Fibroblast of peridontal ligament (primary cell): ENCODE measurements around the gene TMEM209.
"Not testable (repeated sequence)": the region's sequence is repeated elsewhere in the genome, so short reads cannot be mapped to it uniquely, and the experiment has no call there.

Source experiments
- DNase-seq: peaks from one replicate; pipeline ENCODE4 v3.0.0-alpha.2; 2010; ENCODE audit errors: extremely low read depth

The TMEM209 gene

DNA sequence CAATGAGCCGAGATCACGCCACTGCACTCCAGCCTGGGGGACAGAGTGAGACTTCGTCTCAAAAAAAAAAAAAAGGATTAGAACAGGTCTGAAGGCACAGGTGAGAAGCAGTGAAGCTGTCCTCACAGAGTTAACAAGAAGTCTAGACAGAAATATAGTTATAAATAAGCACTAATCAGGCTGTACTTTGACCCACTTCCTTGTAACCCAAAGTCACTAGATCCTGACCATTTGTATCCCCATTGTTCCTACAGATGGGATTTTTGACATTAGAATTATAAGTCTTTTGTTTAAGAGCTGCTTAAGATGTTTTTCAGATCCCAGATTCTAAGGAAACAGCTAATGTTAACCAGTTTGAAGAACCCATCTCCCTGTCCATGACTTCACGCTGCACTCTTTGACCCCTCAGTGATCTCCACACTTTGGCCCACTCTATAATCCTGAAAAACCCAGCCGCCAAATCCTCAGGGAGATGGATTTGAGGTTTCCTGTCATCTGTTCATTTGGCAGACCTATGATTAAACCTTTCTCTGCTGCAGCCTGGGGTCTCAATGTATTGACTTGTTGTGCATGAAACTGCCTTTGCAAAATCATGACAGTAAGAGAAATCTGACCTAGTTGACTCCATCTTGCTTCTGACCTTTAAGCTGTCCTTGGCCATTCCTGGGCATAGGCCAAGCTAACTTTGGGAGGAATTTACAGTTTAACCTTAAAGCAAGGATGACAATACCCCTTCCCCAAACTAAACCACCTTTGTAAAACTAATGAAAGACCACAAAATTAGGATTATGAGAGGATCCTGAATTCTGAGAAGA, 13.8 kb upstream of the TMEM209 start:
- DNase-seq: no peak

DNA sequence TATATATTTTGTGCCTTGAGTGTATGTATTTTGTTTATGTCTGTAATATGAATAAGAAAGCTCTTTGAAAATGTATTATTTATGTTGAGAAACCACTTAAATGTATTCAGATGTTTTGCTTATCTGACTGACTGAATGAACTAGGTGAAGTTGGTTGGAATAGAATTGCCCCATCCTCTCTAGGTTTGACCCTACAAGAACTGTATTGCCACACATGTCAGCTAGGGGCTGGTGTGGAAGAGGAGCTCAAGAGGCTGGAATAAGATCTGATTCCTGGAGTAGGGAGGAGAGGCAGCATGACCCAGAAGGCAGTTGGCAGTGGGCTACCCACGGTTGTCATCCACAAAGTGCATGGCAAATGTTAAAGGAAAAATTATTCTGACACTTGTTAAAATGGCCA, 11.5 kb upstream of the TMEM209 start:
- DNase-seq: no peak

DNA sequence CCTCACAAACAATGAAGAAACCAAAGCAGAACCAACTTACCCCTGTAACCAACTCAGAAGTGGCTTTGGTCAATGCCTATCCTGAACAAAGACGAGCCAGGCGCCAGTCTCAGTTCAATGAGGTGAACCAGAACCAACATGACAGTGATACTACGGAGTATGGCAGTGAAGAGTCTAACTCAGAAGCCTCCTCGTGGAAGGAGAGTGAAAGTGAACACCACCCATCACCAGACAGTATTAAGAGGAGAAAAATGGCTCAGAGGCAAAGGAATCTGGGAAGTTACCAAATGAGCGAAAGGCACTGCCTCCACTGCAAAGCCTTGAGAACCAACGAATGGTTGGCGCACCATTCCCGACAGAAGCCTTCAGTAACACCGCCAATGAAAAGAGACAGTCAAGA, 10.8 kb upstream of the TMEM209 start:
- DNase-seq: no peak

DNA sequence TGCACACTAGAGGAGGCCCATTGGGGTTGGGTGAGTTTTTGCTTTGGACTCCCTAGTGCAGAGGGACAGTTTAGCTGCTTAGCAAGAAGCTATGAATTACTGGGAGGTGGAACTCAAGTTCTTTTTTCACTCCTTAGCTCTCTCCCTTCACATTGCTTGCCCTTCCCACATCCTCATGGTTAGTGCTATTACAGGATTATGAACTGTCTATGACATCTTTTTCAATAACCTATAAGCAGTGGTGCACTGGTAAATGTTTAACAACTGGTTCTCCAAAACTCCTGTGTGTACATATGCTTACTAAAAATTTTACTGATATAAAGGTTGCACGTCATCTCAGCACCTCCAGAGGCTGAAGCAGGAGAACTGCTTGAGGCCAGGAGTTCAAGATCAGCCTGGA, 8.6 kb upstream of the TMEM209 start:
- DNase-seq: no peak

DNA sequence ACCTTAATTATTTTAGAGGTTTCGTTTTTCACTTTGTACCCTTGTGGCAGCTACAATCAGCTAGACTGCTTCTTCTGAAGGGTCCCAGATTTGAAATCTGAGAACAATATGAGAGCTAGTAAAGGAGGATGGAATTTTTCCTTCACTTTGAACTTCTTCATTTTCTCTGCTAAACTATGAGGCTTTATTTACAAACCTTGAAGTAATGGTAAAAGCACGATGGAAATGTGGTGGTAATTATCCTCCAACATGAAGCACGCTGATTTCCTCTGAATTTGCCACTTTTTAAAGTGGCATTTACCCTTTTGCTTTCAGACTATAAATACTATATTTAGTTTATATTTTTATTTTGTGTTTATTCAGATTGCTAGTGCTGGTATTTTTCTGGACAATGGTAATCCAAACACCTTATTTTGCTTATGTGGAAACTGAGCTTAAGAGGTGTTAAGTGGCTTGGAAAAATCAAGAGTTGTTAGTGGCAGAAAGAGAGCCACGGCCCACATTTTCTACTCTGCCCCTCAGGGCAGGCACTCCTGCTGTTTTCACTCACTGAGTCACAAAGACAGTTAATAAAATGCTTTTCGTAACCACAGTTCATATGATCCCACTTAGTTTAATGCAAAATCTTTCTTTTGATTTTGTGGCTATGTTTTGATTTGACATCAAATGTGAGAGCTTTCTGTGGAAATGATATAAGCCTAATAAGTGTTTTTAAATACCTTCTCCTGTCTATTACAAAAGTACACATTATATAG, 5.2 kb upstream of the TMEM209 start:
- peak; percentile 55 for DNase-seq

DNA sequence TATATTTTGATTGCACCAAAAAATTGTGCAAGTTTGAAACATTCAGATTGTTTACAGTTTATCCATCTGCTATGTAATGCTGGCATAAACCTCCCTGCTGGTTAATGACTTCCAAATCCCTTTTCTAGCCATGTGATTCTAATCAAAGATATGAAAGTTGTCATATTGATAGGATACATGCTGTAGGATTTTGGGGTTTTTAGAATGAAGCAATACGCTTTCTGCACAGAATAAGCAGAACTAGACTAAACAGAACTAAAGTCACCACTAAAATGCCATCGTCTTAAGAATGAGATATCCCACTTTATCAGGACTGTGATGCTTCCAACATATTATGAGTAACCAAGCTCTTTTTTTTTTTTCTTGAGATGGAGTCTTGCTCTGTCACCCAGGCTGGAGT, 3.3 kb upstream of the TMEM209 start:
- peak; percentile 74 for DNase-seq

DNA sequence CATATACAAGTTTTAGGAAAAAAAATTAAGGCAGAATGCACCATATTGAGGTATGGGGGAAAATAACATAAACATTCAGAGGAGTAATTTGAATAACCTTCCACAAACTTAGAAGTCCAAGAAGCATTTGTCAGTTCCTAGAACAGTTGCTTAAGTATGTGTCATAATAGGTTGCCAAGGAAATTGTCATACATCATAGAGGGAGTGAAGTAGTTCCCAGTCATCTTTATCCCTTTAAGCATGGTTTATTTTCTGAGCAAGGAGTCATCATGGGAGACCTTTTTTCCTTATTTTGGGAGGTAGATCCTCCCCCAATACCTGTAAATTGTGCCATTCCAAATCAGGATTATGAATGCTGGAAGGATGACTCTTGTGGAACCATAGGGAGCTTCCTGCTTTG, 2.4 kb upstream of the TMEM209 start, which contains the start of gene SSMEM1:
SSMEM1 (plus strand) TSS at position 219 of the 400 bp plus-strand sequence; CDS start at position 270, 51 bp downstream.
- DNase-seq: peak; percentile 81

DNA sequence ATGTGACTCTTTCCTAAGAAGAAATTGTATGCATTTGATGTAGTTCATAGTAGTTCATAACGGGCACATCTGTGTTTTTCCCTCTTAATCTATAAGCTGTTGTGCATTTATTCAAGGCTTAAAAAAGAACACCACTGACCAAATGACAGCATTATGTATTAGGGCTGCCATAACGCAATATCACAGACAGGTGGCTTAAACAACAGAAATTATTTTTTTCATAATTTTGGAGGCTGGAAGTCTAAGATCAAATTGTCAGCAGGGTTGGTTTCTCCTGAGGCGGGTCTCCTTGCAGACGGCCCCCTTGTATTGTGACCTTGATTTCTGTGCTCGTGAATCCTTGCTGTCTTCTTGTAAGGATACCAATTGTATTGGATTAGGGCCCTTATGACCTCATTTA, 1.8 kb upstream of the TMEM209 start:
- DNase-seq: no peak

DNA sequence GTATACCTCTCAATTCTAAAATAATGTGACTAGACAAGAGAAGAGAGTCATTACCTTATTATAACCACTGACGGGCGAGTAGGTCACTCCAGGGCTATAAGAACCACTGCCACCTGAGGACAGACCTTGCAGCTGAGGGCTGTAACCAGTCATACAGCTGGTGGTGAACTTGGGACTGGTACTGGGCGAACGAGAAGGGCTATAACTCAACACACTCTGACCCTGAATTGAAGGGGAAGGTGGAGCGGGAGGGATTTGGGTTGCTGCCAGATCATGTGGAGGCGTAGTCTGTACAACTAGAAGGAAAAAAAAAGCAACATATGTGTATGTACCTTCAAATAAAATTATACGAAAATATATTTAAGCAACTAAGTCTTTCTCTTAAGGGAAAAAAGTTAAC, 3.4 kb downstream of the TMEM209 start:
- no peak for DNase-seq

DNA sequence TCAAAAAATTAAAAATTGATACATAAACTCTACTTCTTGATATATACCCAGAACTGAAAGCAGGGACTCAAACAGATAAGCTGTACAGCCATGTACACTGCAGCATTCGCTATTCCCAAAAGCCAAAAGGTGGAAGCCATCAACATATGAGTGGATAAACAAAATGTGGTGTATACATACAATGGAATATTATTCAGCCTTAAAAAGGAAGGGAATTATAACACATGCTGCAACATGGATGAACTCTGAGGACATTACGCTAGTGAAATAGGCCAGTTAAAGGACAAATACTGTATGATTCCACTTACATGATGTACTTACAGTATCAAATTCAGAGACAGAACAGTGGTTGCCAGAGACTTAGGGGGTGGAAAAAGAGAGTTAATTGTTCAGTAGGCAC, 8.1 kb downstream of the TMEM209 start:
- no peak for DNase-seq

DNA sequence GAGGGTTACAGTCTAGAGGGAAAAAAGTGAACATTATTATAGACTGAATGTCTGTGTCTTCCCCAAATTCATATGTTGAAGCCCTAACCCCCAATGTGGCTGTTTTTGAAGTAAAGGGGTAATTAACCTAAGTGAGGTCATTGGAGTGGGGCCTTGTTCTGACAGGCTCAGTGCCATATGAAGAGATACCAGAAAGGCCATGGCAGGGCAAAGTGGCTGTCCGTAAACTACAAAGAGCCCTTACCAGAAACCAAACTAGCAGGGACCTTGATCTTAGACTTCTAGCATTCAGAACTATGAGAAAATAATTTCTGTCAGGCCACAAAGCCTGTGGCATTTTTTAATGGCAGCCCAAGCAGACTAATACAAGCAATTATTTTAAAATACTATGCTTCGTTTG, 8.7 kb downstream of the TMEM209 start:
- DNase-seq: no peak

DNA sequence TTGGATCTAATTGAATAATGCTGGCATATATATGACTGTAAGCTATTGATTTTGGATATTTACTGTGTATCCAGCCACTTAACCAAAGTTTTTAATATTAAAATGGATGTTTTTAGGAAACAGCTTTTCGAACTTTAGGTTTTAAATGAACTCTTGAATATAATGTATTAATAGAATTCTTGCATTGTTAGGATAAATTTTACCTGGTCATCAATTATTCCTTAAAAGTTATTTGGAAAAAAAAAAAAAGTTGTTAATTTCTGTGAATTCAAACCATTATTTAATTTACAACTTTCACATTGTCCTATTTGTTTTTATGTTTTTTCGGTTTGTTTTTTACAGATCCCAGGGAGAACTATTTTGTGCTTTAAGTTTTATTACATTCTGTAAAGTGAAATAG, 9.8 kb downstream of the TMEM209 start:
- DNase-seq: no peak

DNA sequence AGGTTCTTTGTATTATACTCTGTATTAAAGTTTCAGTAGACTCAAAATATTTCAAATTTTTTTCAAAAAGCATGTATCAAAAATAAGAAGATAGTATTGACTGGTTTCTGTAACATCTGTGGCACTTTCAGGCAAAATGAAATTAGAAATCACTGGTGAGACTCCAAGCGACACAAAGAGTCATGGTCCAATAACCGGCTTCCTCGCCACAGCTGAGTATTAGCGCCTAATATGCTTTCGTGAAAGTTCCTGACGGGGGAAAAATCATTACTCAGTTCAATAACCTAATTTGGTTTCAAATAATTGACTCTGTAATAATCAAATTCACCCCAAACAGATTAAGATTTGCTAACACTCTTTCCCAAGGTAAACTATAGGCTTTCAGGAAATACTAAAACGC, 13.4 kb downstream of the TMEM209 start:
- DNase-seq: no peak

DNA sequence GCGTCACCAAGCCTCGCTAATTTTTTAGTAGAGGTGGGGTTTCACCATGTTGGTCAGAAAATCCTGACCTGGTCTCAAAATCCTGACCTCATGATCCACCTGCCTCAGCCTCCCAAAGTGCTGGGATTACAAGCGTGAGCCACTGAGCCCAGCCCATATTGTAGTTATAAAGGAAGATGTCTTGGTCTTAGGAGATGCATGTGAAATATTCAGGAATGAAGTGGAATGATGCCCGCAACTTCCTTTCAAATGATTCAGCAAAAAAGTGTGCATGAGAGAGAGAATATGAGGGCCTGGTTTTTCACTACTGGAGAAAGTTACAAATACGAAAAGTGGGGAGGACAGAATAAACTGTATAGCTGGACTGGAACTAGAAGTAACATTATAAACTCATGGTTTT, 15.9 kb downstream of the TMEM209 start:
- peak; percentile 84 for DNase-seq

DNA sequence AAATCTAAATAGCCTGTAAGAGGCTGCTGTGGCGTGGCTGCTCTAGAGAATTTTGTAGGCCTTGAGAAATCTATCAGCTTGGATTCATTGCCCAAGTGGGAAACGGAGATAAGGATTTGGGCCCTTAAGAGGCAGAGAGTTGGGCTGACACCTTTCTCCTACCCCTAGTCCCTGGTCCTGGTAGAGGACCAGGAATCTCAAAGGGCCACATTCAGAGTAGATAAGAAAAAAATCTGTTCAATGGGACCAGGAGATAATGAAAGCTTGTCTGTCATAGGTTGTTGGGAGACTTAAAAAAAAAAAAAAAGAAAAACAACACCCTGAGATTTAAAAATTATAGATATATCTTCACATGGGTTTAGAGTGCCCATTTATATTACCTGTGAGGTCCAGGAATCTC, 17.8 kb downstream of the TMEM209 start:
- DNase-seq: no peak

DNA sequence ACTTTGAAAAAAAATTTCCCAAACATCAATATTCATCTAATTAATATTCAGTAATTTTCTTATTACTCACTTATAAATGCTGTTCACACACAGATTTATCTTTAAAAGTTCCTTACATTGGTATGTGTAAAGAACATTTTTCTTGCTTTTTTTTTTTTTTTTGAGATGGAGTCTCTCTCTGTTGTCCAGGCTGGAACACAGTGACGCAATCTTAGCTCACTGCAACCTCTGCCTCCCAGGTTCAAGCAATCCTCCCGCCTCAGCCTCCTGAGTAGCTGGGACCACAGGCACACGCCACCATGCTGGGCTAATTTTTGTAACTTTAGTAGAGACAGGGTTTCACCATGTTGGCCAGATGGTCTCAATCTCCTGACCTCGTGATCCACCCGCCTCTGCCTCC, 20.9 kb downstream of the TMEM209 start:
- DNase-seq: not testable (repeated sequence)

DNA sequence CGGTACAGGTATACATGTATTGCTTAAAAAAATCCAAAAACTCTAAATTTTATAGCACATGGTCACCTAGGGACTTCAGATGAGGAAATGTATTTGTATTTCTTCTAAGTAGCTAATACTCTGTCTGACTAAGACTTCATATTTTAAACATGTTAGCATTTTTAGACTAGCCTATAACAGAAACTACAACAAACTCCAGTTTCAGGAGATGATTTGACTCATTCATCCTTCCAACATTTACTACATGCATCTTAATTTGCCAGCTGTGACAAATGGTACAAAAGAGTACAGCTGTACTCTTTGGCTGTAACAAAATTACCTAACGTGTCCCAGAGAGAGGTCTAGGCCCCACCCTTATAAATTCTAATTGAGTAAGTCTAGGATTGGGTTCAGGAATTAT, 22.2 kb downstream of the TMEM209 start:
- DNase-seq: no peak

DNA sequence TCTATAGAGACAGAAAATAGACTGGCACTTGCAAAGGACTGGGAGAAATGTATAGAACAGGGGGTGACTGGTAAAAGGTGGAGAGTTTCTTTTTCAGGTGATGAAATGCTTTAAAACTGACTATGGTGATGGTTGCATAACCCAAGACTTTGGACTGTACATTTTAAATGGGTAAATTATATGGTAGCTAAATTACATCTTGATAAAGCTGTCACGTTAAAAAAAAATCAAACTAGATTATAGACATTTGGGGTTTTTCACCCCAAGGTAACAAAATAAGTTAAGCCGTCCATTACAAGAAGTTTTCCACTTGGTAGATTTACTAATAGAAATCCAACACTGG, 24.0 kb downstream of the TMEM209 start:
- no peak for DNase-seq

DNA sequence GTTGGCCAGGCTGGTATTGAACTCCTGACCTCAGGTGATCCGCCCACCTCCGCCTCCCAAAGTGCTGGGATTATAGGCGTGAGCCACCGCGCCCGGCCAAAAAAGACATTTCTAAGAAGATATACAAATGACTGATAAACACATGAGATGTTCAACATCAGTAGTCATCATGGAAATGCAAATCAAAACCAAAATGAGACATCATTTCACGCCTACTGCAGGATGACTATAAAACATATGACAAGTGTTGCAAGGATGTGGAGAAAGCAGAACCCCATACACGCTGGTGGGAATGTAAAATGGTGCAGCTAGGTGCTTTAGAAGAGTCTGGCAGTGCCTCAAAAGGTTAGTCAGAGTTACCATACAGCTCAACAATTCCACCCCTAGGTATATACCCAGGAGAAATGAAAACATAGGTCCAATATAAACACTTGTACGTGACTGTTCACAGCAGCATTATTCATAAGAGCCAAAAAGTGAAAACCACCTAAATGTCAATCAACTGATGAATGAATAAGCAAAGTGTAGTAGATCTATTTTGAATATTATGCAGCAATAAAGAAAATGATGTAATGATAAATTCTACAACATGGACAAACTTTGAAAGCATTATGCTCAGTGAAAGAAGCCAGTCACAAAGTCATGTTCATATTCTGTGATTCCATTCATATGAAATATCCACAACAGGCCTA, 24.5 kb downstream of the TMEM209 start:
- DNase-seq: no peak

DNA sequence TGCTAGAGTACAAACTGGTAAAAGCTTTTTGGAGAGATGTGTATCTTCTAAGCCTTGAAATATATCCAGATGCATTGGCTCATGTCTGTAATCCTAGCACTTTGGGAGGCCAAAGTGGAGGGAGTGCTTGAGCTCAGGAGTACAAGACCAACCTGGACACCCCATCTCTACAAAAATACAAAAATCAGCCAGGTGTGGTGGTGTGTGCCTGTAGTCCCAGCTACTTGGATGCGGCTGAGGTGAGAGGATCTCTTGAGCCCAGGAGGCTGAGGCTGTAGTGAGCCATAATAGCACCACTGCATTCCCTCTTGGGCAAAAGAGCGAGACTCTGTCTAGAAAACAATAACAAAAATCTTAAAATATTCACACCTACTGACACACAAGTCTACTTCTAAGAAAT, 25.6 kb downstream of the TMEM209 start:
- no peak for DNase-seq

DNA sequence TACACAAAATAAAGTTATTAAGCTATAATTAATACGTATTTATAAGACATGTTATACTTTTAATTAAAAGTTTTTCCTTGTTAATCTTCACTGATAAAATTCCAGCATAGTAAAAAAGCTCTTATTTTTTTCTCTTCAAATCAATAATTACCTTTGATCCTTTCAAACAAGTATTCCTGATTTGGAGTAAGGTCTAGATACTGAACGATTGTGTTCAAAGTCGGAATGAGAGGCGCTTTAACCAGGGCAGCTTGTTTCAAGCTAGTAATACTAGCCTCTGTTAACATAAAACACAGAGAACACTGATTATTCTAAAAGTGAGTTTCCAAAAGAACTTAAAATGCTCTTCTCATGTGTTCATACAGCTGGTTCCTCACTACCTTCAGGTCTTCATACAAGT, 27.0 kb downstream of the TMEM209 start:
- no peak for DNase-seq

DNA sequence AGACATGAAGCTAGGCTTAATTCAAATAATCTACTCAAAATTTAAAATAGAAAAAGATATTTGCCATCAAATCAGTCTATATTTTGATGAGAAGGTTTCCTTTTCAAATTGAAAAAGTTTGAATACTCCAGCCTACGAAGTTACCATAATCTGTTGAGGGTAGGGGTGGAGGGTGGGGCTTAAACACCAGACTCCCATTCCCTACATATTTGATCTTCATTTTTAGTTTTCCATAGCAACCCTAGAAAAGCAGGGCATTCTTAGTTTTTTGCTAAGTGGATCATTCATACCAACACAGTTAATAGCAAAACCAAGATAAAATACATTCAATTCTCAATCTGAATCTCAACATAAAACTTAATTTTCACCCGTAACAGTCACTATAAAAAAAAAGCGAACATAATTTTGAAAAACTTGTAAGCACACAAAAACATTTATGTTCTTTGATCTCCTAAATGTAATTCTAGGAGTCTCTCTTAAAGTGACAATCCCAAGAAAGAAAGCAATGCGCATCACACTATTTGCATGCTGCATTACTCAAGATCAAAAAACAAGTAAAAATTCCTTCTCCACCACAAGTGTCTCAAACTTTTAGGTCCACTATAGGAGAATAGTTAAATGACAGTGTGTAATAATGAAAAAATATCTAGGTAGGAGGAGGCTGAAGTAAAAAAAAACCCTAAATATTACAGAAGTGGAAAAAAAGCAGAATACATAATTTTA, 30.8 kb downstream of the TMEM209 start:
- DNase-seq: no peak
